T-helper 9 cell (primary cell): ENCODE data around the gene GNAQ.
"Not testable (repeated sequence)": the region's sequence is repeated elsewhere in the genome, so short reads cannot be mapped to it uniquely, and the experiment has no call there.

ENCODE experiments used
- DNase-seq: peaks from one replicate; pipeline ENCODE4 v3.0.0-alpha.2; 2020

Gene GNAQ

DNA sequence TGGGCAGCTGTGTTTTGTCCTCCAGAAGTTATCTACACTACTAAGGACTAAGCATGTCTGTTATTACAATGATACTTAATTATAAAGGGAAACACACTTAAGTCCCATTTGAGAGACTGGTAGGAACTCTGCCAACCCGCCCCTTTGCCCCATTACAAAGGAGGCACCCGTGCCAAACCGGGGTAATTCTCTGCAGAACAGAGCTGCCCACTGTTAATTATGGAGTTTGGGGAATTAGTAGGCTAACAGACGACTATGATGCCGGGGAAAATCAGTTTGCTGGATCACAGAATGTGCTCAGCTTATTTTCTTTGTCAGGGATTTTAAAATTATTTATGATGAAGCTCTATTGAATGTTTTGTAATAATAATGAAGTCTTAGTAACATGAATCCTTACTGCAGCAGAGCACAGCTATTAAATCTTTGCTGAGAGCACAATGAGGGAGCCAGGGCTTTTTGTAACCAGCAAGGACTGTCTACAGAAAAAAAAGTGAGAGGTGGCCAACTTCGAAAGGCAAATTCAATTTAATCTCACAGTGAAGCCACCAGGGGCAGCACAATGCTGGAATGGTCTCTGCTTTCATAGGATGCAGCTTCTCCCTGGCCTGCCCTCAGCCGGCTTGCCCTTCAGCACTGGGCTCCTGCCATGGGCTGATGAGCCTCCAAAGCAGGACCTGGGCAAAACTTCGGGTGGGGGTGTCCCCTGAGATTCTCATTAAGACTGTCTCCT, 134.5 kb downstream of the GNAQ start:
- DNase-seq: no peak

DNA sequence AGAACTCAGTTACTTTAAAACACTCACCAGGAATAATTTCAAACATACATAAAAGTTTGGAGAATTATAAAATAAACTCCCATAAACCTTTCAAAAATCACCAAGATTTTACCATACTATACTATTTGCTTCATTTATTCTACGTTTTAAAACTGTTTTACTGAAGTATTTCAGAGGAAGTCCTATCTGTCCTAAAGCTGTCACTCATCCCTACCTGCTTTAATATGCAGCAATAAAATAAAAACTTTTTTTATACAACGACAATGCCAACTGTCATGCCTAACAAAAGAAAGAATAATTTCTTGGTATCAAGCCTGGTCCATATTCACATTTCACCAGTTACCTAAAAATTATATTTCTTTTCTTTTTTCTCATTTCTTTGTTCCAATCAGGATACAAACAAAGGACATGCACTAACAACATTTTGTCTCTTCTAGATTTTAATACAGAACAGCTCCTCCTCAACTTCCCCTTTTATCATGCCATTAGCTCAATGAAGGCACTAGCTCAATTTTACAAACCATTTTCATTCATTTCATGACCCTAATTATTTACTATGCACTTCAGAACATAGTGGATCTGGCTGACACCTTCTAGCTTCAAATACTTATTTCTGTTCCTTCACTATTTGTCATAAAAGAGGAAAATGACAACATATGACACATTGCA, 135.2 kb downstream of the GNAQ start:
- no peak for DNase-seq

GRCh38 chr9:77893706-77894105, 137.9 kb downstream of the GNAQ start:
- DNase-seq: no peak

- no peak for DNase-seq
Measured at GRCh38 chr9:77892955-77893514, 138.6 kb downstream of the GNAQ start.

DNA sequence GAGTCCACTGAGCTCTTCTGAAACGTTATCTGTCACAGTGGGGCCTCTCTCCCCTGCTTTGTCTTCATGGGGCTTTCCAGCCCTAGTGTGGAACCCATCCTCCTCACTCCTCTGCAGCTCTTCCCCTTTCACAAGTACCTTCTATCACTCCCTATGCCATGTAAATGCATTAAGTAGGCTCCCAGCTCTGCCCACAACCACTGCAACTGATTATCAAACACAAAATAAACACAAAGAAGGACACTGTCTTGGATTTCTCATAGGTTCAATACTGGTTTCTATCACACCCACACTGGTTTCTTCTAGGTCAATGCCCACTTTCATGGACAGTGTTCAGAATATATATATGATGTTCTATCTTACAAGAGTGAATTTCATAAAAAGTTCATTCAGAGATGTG, 139.4 kb downstream of the GNAQ start:
- DNase-seq: no peak

GRCh38 chr9:77891128-77891800, 140.3 kb downstream of the GNAQ start:
- no peak for DNase-seq

DNA sequence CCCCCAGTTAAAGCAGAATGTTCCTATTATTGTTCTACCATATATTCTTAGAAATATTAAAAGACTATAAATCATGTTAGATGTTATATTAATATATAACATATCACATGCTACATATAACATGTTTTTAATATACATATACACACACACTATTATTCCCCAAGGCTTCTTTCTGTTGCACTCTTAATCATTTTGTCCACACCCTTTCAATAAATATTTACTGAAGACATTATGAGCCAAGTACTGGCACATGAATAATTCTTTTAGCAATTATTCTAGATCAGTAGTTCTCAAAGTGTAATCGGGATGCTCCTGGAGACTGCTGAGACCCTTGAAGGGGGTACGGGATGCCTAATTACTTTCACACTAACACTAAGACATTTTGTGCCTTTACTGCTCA, 143.9 kb downstream of the GNAQ start:
- DNase-seq: no peak

GRCh38 chr9:77885104-77885672, 146.4 kb downstream of the GNAQ start:
- DNase-seq: no peak

DNA sequence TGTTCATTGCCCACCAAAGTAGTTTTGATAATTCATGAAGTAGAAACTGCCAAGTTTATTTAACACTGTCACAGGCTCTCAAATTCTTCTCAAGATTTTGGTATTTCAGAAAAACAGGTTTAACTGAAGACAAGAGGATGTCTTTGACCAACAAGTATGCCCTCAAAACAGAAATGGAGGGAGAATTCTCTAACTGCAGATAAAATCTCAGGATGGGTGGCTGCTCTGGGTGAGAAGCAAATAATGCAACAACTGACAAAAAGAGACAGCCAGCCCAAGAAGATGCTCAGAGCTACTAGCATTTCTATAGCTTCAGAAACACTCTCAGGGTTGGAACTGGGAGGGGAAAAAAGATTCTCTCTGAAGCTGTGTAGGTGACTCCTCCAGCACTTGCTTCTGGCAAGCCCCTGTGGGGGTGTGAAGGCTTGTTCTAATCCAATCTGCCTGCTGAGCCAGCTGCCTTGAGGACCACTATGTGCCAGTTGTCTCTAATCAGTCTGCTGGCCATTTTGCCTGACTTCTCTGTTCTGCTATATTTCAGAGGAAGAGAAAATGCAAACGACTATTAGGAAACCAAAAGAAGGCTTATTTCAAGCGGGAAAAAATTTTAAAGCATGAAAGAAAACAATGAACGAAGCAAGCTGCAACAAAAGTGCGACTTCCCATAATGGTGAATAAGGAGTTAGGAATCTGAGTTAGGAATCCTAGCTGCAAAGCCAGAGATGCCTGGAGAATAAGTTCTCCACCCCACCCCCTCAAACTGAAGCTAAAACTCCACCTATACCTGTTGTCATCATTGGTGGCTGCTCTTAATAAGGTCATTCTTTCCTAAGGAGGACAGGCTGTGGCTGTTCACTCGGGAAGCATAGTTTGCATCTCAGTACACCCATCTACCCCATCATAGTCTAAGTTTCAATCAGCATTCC, 147.5 kb downstream of the GNAQ start:
- no peak for DNase-seq

GRCh38 chr9:77883133-77883532, 148.5 kb downstream of the GNAQ start:
- DNase-seq: no peak

GRCh38 chr9:77882294-77882693, 149.3 kb downstream of the GNAQ start:
- no peak for DNase-seq

DNA sequence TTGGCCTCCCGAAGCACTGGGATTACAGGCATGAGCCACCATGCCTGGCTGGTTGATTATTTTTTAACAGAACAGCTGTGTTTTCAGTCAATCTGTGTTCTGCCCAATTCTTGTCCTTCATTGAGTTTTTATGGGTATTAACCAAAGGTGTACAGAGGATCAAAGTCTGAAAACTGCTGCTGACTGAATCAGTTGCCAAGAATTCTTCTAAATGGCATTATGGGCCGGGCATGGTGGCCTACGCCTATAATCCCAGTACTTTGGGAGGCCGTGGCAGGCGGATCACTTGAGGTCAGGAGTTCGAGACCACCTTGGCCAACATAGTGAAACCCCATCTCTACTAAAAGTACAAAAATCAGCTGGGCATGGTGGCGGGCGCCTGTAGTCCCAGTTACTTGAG, 150.0 kb downstream of the GNAQ start:
- not testable (repeated sequence) for DNase-seq

GRCh38 chr9:77881111-77881510, 150.5 kb downstream of the GNAQ start:
- no peak for DNase-seq

DNA sequence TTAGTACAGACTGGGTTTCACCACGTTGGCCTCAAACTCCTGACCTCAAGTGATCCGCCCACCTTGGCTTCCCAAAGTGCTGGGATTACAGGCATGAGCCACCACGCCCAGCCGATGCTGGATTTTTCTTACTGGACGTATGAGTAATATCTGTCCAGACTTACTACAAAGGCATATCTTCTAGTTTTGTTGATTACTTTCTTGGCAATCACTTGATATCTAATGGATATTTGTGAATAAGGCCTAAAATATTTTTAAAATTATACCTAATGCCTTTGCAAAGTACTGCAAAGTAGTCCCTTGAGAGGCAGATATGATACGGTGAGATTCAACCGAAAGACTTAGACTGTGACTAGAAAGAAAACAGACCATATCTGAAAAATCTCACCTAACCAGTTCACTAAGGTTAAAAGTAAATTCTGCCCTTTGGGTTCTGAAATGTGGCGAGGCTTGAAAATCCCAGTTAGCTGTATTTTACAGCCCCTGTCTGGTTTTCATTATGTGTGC, 152.1 kb downstream of the GNAQ start:
- no peak for DNase-seq

DNA sequence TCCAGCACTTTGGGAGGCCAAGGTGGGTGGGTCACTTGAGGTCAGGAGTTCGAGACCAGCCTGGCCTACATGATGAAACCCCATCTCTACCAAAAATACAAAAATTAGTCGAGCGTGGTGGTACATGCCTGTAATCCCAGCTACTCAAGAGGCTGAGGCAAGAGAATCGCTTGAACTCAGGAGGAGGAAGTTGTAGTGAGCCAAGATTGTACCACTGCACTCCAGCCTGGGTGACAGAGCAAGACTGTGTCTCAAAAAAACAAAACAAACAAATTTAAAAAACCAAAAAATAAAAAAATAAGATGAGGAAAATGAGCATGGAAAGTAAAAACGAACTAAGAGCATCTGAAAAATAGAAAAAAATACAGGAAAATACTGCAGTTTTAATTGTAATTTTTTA, 152.8 kb downstream of the GNAQ start:
- not testable (repeated sequence) for DNase-seq

- DNase-seq: no peak
Measured at GRCh38 chr9:77877976-77878375, 153.6 kb downstream of the GNAQ start.

- no peak for DNase-seq
Measured at GRCh38 chr9:77876590-77876989, 155.0 kb downstream of the GNAQ start.

DNA sequence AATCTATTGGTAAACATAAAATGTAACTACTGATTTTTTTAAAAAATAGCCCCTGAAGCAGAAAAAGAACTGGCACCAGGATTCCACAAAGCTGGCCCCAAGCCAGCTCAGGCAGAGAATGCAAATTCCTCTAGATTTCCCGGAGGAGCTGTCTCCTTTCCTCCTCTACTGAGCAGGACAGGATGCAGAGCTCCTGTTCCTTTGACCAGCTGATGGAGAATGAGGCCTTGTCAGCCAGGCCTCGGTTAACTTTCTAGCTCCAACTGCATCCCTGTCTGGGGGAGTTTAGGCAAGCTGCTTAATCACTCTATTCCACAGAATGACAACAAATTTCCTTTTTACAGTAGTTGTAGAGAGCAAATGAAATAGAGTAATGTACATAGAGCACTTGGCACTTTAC, 155.5 kb downstream of the GNAQ start:
- DNase-seq: no peak

DNA sequence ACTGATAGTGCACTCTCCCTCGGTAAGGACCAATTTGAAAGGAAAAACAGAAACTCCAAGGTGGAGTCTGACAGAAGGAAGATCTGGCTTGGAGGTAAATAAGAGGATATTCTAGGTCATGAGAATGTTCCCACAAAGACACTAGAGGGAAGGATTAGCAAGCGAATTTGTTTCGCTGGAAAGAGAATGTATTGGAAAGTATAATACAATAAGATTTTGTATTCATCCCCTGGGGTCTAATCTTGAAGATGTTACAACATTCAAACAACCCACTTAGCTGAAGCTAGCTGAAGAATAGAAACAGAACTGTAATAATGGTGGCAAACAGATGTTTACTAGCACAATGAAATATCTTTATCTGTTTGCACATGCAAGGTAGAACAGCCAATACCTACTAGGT, 158.7 kb downstream of the GNAQ start:
- no peak for DNase-seq

GRCh38 chr9:77872177-77872576, 159.4 kb downstream of the GNAQ start:
- DNase-seq: no peak

GRCh38 chr9:77871483-77871882, 160.1 kb downstream of the GNAQ start:
- no peak for DNase-seq

DNA sequence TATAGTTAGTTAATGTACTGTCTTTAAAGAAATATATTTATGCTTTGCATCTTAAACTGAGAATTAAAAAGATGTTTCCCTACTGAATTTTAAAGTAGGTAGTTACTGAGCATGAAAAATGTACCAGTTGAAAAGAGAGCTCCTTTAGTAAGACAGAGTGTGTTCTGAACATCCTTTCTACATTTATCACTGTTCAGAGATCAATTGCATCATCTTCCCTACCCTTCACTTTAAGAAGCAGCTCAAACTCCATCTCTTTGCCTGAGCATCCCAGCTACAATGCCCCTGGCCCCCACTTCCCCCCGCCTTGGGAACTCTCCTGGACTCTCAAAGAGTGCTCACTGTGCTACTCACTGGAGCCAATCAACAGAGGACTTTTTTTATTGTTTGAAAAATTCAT, 164.7 kb downstream of the GNAQ start:
- no peak for DNase-seq
